Osteoblast (primary cell): ENCODE measurements around the gene SH3TC1. TPM values are rescaled to one million over a fixed set of nuclear protein-coding genes. Genes with fewer than 3 reads are reported as not detected.

Source experiments
- DNase-seq: peaks from one replicate; pipeline ENCODE4 v3.0.0; 2011; ENCODE audit warnings: low spot score, mixed read lengths; ENCODE audit not compliant: insufficient read length; ENCODE audit errors: missing footprints
- H2AFZ ChIP-seq: 2 replicates; pipeline ENCODE4 v1.6.0; 2011; ENCODE audit warnings: mild to moderate bottlenecking, low read length
- H3K27ac ChIP-seq: 2 replicates; pipeline ENCODE4 v1.5.1; 2011; ENCODE audit warnings: mild to moderate bottlenecking, low read depth, low read length, moderate library complexity
- H3K27me3 ChIP-seq: 2 replicates; pipeline ENCODE4 v1.6.0; 2012; ENCODE audit warnings: mild to moderate bottlenecking, control low read depth, inconsistent platforms, low read length, moderate library complexity; ENCODE audit not compliant: insufficient read depth
- H3K36me3 ChIP-seq: 2 replicates; pipeline ENCODE4 v1.5.1; 2011; ENCODE audit warnings: mild to moderate bottlenecking, low read length, control low read depth, moderate library complexity; ENCODE audit not compliant: insufficient read depth
- H3K4me1 ChIP-seq: 2 replicates; pipeline ENCODE4 v1.5.1; 2011; ENCODE audit warnings: mild to moderate bottlenecking, low read length, control low read depth, moderate library complexity; ENCODE audit not compliant: insufficient read depth
- H3K4me2 ChIP-seq: 2 replicates; pipeline ENCODE4 v1.6.0; 2011; ENCODE audit warnings: mild to moderate bottlenecking, low read length; ENCODE audit not compliant: insufficient read depth
- H3K4me3 ChIP-seq: fragments of 200-600 bp; sonication (generic); 3 replicates; pipeline ENCODE4 v1.5.1; 2012; ENCODE audit warnings: mild to moderate bottlenecking, low read length, inconsistent platforms; ENCODE audit not compliant: insufficient read depth
- H3K79me2 ChIP-seq: 2 replicates; pipeline ENCODE4 v1.6.0; 2012; ENCODE audit warnings: mild to moderate bottlenecking, low read length, control low read depth, inconsistent platforms; ENCODE audit not compliant: insufficient read depth
- H3K9me3 ChIP-seq: 2 replicates; pipeline ENCODE4 v1.5.1; 2011; ENCODE audit warnings: low read depth, low read length, control low read depth
- H4K20me1 ChIP-seq: 2 replicates; pipeline ENCODE4 v1.6.0; 2012; ENCODE audit warnings: mild to moderate bottlenecking, low read length, control low read depth; ENCODE audit not compliant: insufficient read depth
- CTCF ChIP-seq: IDR thresholded peaks from 2 replicates; pipeline ENCODE4 v1.5.1; 2011; ENCODE audit warnings: mild to moderate bottlenecking, low read depth, low read length, moderate library complexity; ENCODE audit errors: extremely low read depth
- total RNA-seq: library from RNA; depleted of rRNA; stranded (reverse); fragments of >200 nt; gene quantifications from 2 replicates; pipeline ENCODE4 v1.2.3, GENCODE V29; 2012

Gene SH3TC1
- total RNA-seq, 1 donor: 3.6 TPM

- H3K36me3 ChIP-seq: no peaks in the 10 kb centered on the region
- H4K20me1 ChIP-seq: no peaks in the 10 kb centered on the region
- no peaks in the 10 kb centered on the region for H3K9me3 ChIP-seq
- peak; percentile 99 for DNase-seq
- H3K4me1 ChIP-seq: peaks cover 33% of the 10 kb centered on the region
- H3K79me2 ChIP-seq: no peaks in the 10 kb centered on the region
- H3K27ac ChIP-seq: peak overlapping the region; percentile 64
- no peak for TF ChIP-seq CTCF
- no peaks in the 10 kb centered on the region for H3K27me3 ChIP-seq
- H3K4me2 ChIP-seq: peak overlapping the region; percentile 55
- peak overlapping the region; percentile 54 for H2AFZ ChIP-seq
- H3K4me3 ChIP-seq: no peak overlapping the region
Observed at GRCh38 chr4:8278421-8279287, 79.6 kb downstream of the SH3TC1 start.

- H3K4me2 ChIP-seq: peak overlapping the region; percentile 55
- no peaks in the 10 kb centered on the region for H3K36me3 ChIP-seq
- no peaks in the 10 kb centered on the region for H4K20me1 ChIP-seq
- peak overlapping the region; percentile 64 for H3K27ac ChIP-seq
- H3K4me3 ChIP-seq: no peak overlapping the region
- peaks cover 33% of the 10 kb centered on the region for H3K4me1 ChIP-seq
- H3K9me3 ChIP-seq: no peaks in the 10 kb centered on the region
- H2AFZ ChIP-seq: peak overlapping the region; percentile 51
- no peak for TF ChIP-seq CTCF
- no peaks in the 10 kb centered on the region for H3K27me3 ChIP-seq
- peak; percentile 51 for DNase-seq
- no peaks in the 10 kb centered on the region for H3K79me2 ChIP-seq
Observed at GRCh38 chr4:8279321-8280157, 80.4 kb downstream of the SH3TC1 start.

- DNase-seq: peak; percentile 85
- peaks cover 30% of the 10 kb centered on the region for H3K4me1 ChIP-seq
- H2AFZ ChIP-seq: no peak overlapping the region
- H3K4me3 ChIP-seq: no peak overlapping the region
- no peaks in the 10 kb centered on the region for H3K36me3 ChIP-seq
- H3K79me2 ChIP-seq: no peaks in the 10 kb centered on the region
- H3K27ac ChIP-seq: no peak overlapping the region
- H3K4me2 ChIP-seq: no peak overlapping the region
- H3K27me3 ChIP-seq: no peaks in the 10 kb centered on the region
- no peaks in the 10 kb centered on the region for H3K9me3 ChIP-seq
- H4K20me1 ChIP-seq: no peaks in the 10 kb centered on the region
- TF ChIP-seq CTCF: no peak
Observed at GRCh38 chr4:8280158-8280875, 81.2 kb downstream of the SH3TC1 start.
